Smooth muscle cell of the brain vasculature (primary cell): Measurements from ENCODE around the gene PARD3B.
A peak's percentile ranks its signal among the peaks of the same experiment; 100 is the strongest.

Experiments used
- DNase-seq: peaks from one replicate; pipeline ENCODE4 v3.0.0-alpha.2; 2012; ENCODE audit warnings: low read depth, low spot score

The PARD3B gene

DNA sequence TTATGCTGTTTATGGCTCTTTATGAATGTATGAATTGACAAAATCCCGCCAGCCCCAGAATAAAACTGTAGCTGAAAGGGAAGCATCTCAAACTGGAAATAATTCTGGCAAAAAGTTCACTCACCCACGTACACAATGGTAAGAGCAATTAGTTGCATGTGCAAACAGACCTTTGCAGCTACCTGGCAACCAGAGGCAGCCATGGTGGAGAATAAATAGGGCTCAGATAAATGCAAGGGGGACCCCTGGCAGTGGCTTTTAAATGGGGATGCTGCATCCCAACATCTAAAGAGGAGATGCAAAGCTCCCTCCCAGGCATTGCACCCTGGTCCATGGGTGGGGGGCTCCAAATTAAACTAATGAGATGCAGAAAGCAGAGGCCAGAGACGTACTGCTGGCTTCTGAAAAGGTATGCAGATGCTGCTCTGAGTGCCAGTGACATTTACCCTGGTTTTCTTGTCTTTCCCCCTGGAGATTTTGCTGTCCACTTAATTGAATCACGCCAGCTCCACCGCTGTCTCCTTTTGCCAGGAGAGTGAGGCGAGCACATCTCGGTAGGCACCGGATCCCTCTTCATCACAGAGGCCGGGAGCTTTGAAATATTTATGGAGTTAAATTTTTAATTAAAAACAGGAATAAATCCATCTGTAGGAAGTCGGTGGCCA is 1010.4 kb downstream of the PARD3B start:
- DNase-seq = no peak

DNA sequence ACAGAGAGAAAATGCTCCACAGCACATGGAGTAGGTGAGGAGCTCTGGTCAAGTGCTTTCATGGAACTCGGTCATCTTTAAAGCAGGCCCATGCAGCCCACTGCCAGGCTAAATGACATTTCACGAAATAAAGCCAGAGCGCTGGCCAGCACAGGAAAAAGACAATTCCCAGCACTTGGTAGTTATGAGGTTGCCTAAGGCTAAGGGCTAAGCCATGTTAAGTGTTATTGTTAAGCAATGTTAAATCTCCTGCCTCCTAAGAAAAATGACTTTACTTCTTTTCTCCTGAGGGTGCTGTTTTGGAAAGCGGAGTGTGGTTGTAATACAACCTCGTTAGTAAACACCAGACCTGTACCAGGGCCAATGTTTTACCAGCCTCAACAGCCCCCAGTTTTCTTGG is 1011.1 kb downstream of the PARD3B start:
- no peak for DNase-seq

DNA sequence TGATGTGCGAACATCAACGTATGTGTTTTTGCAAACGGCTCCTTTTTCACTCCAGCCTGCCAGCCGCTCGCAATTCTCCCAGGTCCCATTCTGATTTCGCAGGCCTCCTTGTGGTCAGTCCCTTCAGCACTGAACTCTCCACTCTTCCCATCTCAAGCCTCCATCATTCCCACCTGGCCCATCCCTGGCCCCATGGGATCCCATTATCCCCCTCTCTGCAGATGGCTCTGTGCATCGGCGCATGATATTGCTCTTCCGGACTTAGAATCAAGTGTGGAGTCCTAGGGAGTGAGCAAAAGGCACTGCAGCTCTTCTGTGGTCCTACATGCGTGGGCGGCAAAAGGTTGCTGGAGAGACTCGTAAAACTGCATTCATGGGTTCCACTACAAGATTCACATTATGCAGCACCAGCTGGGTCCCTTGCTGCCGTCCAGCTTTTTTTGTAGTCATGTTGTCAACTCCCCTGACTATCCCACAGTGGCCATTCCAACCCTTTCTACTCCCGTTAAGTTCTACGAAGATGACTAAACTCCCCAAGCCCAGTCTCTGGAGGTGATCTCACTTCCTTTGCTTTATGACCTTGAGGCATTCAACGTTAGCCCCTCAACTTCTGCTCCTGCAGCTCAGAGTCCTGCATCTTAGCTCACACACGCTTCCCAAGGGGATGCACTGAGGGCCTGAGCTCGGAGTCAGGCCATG is 1011.7 kb downstream of the PARD3B start:
- DNase-seq = no peak

DNA sequence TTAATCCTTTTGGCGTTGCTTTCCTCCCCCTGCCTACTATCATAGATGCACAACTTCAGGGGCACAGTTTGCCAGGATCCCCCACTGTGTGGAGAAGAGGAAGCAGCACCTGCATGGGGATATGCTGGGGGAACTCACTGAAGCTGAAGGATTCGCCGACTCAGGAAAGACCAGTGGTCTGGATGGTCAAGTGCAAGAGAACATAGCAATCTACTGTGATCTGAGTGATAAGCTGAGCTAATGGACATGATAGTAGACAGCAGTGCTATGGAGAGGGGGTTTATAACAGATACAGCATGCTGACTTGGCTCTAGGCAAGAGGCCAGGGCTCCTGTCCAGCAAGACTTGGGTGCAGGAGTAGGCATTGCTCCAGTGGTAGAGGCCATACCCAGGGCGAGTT is 1012.6 kb downstream of the PARD3B start:
- no peak for DNase-seq

DNA sequence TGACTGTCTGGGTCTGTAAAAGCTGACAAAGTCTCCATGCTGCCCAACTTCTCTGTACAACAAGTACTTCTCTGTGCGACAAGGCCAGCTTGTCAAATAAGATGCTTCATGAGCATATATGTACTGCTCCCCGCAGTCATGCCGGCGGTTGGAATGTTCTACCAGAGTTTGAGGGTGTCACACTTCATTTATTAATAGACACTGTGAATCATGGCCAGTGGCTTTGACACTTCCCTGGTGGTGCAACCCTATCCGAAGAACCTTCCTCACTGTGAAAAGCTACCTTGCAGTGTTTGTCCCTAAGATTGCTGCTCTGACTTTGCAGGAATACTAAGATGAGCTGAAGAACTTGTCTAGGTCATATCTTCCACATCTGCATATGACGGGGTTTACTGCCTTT is 1016.2 kb downstream of the PARD3B start:
- DNase-seq = no peak

DNA sequence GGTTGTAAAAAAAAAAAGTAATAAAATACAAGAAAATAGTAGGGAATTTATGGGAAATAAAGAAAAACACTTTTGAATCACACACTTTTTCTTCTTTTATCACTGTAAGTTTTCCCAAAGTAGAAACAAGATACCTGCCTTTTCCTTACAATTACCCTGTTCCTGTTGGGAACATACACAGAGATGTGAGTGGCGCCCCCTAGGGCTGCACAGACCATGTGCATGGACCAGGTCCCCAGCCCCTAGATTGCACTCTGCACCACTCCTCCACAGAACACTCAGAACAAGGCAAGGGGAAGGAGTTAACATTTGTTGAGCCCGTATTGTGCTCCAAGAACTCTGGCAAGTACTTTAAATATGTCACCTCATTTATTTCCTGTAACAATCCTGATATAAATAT is 1018.4 kb downstream of the PARD3B start:
- DNase-seq = no peak

DNA sequence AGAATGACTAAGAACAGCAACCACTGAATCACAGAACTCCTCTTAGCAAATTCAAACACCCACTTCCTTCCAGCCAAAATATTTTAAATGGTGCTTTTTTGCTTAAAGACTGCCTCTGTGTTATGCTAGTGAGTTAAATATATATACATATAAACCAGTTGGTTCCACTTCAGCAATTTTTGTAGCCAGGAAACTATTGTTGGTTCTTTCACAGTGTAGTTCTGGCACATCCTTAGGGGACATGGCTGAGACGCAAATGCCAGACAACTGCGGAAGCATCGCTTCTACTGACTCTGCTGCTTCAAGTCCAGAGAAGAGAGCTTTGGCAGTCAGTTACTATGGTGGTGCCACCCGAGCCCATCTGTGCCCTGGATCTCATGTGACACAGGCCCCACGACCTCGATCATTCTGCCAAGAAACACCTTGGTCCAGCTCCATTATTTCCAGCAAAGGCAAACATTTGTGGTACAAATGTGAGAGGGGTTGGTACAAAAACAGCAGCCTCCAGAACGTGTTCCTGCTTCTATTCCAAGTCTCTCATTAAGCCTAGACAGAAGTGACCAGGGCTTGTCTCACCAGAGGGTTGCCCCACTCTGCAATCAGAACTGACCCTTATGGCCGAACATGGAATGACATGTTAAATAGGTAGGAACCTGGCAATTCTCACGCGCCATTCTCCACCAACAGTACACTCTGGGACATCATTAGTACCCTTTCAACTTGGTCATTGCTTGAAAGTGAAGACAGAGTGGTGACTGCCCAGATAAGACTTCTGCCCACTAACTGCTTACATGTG is 1019.3 kb downstream of the PARD3B start:
- DNase-seq = no peak

DNA sequence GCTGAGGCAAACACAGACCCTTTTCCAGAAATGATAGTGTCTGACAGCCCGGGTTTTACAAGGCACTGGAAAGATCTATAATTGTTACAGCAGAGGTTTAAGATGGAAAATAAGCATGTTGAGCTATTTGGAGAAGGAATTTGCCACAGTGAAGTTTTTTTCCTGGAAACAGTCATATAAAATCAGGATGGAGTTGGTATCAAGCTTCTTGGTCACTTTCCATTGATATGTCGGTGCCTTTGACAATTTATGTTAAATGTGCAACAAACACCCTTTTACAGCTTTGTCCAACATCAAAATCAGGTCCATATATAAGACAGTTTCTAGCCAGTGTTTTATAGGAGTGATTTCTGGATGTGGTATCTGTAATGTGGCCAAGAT is 1019.9 kb downstream of the PARD3B start:
- DNase-seq = no peak

DNA sequence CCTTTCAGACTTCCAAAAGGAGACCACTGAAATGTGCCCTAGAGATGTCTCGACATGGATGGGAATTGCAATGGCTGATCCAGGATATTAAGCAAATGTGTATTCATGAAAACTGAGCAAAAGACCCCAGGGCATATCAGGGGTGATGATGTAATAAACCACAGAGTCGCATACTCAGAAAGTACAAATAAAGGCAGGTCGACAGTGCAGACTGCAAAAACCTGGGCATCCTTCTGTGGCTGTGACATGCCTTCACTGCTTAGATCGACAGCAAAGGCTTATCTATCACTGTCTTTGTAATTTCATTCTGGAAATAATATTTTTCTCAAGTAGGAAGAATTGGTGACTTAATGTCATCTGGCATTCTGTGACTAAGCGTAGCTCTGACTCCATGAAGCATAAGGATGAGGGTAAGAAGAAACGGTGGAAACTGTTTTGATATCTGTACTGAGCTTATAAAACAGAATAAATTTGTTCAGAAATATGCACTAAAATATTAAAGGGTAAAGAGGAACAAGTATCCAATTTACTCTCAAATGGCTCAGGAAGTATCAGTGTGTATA is 1021.4 kb downstream of the PARD3B start:
- no peak for DNase-seq

DNA sequence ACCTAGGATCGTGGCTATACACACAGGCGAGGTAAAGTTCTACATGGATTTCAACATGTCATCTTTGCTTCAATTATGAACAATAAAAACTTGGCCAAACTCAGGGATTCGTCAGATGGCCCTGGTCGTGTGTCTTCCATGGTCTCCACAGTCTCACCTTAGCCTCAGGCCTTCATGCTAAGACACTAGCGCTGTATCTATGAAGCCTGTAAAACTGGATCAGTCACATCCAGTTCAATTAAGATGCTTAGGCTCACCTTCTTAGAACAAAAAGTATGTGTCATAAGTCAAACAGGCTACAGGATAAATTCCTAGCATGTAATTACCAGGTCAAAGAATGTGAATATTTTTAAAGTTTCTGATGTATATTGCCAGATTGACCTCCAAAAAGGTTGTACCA is 1023.3 kb downstream of the PARD3B start:
- no peak for DNase-seq

DNA sequence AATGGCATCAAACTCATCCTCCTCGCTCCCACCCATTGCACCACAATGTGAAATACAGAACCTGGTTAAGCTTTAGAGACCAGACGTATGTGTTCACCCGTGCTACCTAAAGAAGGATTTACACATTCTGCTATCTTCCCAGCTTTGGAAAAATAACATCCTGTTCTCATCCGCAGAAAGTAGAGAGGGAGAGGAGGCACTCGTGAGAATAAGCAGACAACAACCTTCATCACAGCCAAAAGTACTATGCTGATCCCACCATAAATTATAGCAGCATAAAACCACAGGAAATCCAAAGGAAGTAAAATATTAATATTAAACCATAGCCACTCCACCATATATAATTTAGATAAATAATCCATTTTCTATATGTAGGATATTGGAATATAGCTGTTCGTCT is 1025.4 kb downstream of the PARD3B start:
- no peak for DNase-seq

DNA sequence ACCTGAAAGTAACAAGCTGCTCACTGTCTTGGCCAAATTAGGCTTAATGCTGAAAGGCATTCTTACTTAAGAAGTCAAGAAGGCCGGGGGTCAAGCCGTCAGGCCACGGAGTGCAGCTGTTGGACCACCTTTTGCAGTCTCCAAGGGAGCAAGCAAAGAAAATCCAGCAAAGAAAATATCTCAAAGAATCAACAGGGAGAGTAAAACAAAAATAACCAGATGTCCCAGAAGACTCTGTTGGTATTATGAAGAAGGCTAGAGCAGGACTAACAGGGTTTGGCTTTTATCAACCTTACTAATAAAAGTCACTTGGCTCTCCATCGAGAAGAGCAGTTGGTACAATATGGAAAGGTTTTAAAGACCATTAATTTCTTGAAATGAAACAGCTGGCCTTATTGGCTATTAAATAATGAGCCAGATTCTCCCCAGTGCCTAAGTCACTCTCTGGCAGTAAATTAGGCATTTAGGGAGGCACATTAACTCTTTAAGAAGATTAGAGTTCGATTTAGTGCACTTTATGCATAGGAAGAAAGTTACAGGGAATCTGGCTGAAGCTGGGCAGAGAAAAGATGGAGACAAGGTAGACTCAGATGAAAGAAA is 1026.2 kb downstream of the PARD3B start:
- DNase-seq = no peak

DNA sequence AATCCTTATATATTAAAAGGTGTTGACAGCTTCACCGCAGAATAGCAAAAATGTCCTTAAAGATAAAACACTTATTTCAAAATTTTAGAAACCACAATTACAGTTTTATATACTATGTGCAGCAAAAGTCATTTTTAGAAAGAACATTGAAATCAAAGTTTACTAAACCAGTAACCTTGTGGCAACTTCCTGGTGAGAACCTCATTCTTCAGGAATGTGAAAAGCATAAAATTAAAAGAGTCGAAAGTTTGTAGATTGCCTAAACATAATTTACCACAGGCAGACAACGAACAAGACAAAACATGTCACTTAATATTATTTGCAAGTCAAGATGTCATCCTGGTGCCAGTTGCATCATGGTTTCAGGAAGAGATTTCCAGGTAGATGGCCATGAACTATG is 1028.7 kb downstream of the PARD3B start:
- no peak for DNase-seq

DNA sequence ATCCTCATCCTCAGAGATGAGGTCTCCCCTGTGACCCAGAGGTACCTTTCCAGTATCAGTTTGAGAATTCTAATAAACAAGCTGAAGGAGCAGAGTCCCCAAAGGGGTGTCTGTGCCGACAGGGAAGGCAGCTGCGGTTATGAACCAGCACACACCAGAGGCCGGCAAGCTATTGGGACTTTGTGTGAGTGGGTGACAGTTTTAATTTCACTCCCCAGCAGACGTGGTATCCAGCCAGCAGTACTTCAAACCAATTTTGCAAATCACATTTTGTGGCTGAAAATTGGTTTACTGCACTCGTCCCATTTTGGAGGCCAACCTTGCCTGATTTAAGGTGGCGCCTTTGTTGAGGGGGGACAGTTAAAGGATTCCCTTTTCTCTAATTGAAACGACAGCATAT is 1034.1 kb downstream of the PARD3B start:
- no peak for DNase-seq

DNA sequence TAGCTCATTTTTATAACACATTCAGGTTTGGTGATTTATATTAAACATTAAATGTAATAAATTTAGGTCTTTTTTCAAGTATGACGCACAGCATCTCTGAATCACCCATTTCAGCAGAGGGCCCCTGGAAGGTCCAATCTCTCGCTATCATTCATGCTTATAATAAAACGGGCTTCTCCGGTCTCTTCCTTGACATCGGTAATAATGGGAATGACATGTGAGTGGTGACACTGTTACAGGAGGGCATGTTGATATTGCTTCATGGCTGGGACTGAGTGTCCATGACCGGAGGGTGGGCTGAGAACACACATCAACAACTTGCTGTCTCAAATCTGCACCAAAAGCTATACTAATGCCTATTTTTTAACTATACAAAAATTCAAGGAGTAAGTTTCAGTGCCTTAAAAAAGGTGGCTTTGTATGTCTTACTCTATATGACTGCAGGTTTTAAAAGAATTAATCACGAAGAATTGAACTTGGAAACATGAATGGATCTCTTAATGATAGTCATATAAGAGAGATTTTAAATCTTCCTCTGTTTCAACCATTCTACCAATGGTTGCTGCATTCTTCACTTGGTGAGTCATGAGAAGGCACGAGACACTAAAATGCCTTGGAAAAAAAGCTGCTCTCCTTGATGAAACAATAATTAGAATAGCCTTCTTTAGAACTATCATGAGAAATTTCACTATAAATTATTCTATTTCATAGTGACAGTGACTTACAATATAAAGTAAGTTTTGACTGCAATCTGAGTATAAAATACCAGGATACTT is 1035.1 kb downstream of the PARD3B start:
- DNase-seq = no peak

DNA sequence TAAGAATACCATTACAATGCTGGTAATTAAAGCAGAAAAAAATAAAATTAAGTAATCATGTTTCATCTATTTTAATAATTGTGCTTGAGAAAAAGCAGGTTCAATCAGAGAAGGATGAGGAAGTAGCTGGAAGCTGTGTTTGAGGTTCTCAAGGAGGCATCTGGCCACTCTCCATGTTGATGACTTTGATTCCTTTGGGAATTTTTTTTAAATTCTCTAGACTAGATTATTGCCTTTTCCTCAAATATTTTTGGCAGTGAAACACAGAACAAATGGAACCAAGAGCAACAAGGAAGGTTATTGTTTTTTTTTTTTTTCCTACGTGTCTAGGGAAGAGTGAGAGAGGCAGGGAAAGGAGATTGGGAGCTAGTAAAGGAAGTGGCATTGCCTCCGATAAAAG is 1037.1 kb downstream of the PARD3B start:
- no peak for DNase-seq

DNA sequence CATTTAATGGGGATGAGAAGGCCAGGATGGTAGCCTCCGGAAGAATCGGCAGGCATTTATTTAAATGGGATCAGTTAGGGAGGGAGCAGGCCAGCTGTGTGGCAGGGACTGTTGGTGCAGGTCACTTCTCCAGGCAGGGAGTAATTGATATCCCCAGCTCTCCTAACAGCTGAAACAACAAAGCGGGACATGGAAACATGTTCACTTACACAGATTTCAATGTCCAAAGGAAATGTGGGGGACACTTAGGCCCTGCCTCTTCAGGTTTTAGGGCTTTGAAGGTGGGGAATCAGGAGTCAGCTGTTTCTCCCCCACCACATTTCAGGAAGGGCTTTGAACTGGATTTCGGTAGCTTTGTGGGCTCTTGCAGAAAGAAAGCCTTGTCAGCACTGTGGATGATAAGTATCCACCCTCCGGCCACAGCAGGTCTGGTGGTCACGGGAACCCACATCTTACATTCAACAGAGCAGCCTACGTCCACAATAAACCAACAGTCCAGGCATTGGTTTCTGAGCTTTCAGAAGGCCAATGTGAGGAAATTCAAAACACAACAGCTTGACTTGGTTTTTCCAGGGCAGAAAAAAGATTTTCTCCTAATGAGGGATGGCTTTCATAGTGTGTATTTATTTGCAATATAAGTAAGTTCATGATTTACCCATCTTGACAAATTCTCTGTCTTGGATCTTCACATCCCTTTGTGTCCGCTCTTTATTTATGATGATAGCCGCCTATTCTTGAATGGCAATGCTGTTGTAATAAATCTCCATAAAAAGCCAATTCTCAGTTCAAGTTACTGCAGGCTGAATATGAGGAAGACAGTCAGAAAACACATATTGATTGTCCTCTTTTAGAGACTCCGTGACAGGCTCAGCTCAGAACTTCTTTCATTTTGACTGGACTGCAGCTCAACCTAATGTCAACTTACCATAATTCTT is 1040.4 kb downstream of the PARD3B start:
- DNase-seq = peak; percentile 49

DNA sequence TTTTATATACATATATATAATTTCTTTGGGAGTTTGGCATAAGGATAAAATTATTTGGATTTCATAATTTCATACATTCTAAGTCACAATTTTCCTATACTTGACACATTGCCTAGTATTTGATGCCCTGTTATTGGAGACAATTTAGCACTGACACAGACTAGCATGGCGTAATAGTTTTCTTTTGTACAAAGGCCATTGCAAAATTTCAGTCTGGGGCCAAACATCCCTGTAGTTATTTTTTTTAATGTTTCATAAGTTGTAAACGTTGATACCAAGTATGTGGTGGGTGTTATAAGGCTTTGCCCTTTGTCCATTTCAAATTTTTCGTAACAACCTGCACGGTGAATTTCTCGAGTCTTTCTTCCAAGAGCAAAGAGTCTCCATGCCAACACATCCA is 1041.4 kb downstream of the PARD3B start:
- no peak for DNase-seq

DNA sequence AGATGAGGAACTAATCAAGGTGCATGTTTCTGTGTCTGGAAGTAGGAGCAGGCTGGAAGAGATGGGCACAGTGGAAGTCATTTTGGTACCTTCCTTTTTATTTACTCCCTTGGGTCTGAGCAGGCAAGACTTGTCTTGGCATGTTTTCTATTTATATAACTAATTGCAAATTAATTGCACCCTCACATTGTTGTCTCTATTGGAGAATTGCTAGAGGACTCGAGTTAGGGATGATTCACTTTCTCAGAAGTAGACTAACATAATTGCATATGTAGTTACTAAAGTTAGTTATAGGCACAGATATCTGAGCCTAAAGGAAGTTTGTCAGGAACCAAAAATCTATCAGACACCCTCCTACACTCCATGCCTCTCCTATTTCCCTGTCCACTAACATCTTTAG is 1044.2 kb downstream of the PARD3B start:
- no peak for DNase-seq

DNA sequence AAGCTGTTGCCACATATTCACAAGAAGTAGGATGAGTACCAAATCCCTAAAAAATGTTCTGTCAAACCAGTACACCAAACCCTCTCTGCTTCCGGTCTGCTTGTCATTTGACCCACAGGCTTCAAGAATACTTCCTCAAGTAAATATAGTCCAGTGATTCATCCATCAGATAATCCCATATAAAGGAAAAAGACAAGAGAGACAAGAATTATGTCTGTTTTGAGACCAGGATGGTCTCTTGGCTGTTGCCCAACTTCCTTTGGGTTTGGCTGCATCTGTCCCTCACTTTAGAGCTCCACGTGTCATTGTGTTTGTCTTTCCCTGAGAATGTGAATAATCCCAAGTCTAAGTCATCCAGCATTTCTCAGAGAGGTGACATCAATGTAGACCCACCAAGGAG is 1045.5 kb downstream of the PARD3B start:
- peak; percentile 15 for DNase-seq
